NCI-H2029 (cell line): Measurements from ENCODE around the gene MORC1.
"Not testable (repeated sequence)": the region's sequence is repeated elsewhere in the genome, so short reads cannot be mapped to it uniquely, and the experiment has no call there.

Source experiments
- DNase-seq: peaks from one replicate; lab custom pipeline; 2025; lab: John Stamatoyannopoulos, UW

The MORC1 gene

GRCh38 chr3:109112946-109113760 is 4.8 kb downstream of the MORC1 start:
- DNase-seq, result no peak

- DNase-seq, result no peak
Measured at GRCh38 chr3:109109574-109109973, 8.4 kb downstream of the MORC1 start.

GRCh38 chr3:109098079-109098644 is 19.8 kb downstream of the MORC1 start:
- DNase-seq, result no peak

- no peak for DNase-seq
Measured at GRCh38 chr3:109095166-109095565, 22.8 kb downstream of the MORC1 start.

GRCh38 chr3:109093561-109093960 is 24.4 kb downstream of the MORC1 start:
- no peak for DNase-seq

- no peak for DNase-seq
Measured at GRCh38 chr3:109091846-109092245, 26.1 kb downstream of the MORC1 start.

GRCh38 chr3:109089265-109089664 is 28.7 kb downstream of the MORC1 start:
- DNase-seq, result no peak

GRCh38 chr3:109081746-109082510 is 36.0 kb downstream of the MORC1 start:
- DNase-seq, result no peak

- DNase-seq, result not testable (repeated sequence)
Measured at GRCh38 chr3:109080090-109080489, 37.8 kb downstream of the MORC1 start.

GRCh38 chr3:109073116-109073515 is 44.8 kb downstream of the MORC1 start:
- DNase-seq, result no peak

GRCh38 chr3:109072194-109072593 is 45.7 kb downstream of the MORC1 start:
- DNase-seq, result no peak

GRCh38 chr3:109071350-109072142 is 46.4 kb downstream of the MORC1 start:
- DNase-seq, result no peak

- no peak for DNase-seq
Measured at GRCh38 chr3:109070211-109070610, 47.7 kb downstream of the MORC1 start.

GRCh38 chr3:109066864-109067263 is 51.1 kb downstream of the MORC1 start:
- DNase-seq, result no peak

- no peak for DNase-seq
Measured at GRCh38 chr3:109059264-109059663, 58.7 kb downstream of the MORC1 start.

GRCh38 chr3:109057616-109058015 is 60.3 kb downstream of the MORC1 start:
- DNase-seq, result no peak

GRCh38 chr3:109057056-109057455 is 60.9 kb downstream of the MORC1 start:
- no peak for DNase-seq

- no peak for DNase-seq
Measured at GRCh38 chr3:109050591-109051167, 67.3 kb downstream of the MORC1 start.

GRCh38 chr3:109047366-109047765 is 70.6 kb downstream of the MORC1 start:
- DNase-seq, result no peak

GRCh38 chr3:109045271-109046040 is 72.5 kb downstream of the MORC1 start:
- no peak for DNase-seq

GRCh38 chr3:109035082-109035481 is 82.9 kb downstream of the MORC1 start:
- no peak for DNase-seq
